ENCODE data around the gene NOSTRIN. TPM values are rescaled to one million over a fixed set of nuclear protein-coding genes. Genes with fewer than 3 reads are reported as not detected.

NOSTRIN gene
- total RNA-seq, 1 donor from 2014 or later = 14.7 TPM

DNA sequence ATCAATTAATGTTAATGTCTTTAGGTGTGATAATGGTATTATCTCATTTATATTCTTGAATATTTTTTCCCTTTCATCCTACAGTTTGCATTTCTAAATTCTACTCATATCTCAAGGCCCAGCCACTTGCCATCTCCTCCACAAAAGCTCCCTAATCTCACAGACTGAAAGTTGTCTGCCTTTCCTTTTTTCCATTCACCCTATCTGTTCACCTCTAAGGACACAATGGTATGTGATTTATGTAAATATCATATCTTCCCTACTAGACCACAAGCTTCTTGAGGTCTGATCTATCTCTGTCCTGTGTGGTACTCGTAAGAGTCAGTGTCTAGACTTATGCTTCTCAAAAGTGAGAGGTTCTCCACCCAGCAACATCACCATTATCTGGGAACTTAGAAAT lies 91.7 kb downstream of the NOSTRIN start:
- H3K27ac ChIP-seq (replicated peaks) = no peak overlapping the region
- no peak overlapping the region for H3K4me3 ChIP-seq

DNA sequence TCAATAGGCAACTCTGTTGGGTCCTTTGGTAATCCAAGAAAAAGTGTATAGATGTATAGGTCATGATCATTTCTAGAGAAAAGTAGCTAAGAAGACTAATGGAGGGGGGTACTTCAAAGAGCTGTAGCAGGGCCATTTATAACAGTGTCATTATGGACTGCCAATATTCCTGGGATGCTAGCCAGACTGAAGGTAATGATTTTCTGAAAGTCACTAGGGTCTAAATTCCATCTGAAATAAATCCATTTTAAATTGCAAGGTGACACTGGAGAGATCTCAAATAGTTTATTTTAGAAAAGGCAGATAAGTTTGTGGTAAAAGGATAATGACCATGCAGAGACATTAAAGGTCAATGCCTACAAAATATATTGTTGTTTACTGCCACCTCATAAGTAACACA lies 92.3 kb downstream of the NOSTRIN start:
- intact Hi-C loops (cut with micrococcal nuclease) = no loop called here
- no peaks in the 10 kb centered on the region for H3K27me3 ChIP-seq (ENCODE audit: low read depth)
- TF ChIP-seq, protein P1, sequence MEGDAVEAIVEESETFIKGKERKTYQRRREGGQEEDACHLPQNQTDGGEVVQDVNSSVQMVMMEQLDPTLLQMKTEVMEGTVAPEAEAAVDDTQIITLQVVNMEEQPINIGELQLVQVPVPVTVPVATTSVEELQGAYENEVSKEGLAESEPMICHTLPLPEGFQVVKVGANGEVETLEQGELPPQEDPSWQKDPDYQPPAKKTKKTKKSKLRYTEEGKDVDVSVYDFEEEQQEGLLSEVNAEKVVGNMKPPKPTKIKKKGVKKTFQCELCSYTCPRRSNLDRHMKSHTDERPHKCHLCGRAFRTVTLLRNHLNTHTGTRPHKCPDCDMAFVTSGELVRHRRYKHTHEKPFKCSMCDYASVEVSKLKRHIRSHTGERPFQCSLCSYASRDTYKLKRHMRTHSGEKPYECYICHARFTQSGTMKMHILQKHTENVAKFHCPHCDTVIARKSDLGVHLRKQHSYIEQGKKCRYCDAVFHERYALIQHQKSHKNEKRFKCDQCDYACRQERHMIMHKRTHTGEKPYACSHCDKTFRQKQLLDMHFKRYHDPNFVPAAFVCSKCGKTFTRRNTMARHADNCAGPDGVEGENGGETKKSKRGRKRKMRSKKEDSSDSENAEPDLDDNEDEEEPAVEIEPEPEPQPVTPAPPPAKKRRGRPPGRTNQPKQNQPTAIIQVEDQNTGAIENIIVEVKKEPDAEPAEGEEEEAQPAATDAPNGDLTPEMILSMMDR (IDR thresholded peaks at IDR 0.05; ENCODE audit: borderline replicate concordance) = no peak
- H3K4me1 ChIP-seq = peaks cover 11% of the 10 kb centered on the region
- no peaks in the 10 kb centered on the region for H3K9me3 ChIP-seq (replicated peaks)
- DNase-seq = no peak
- no peaks in the 10 kb centered on the region for H3K36me3 ChIP-seq
- no peak overlapping the region for H3K4me3 ChIP-seq
- H3K27ac ChIP-seq (replicated peaks) = no peak overlapping the region

More for the DNA sequence above, 91.7 kb downstream of the NOSTRIN start:
- H3K9me3 ChIP-seq (replicated peaks) = no peaks in the 10 kb centered on the region
- intact Hi-C loops (cut with micrococcal nuclease) = no loop called here
- H3K4me1 ChIP-seq = peaks cover 13% of the 10 kb centered on the region
- no peak for DNase-seq
- H3K36me3 ChIP-seq = no peaks in the 10 kb centered on the region
- TF ChIP-seq, protein P1 (IDR thresholded peaks at IDR 0.05; ENCODE audit: borderline replicate concordance) = no peak
- H3K27me3 ChIP-seq (ENCODE audit: low read depth) = no peaks in the 10 kb centered on the region

DNA sequence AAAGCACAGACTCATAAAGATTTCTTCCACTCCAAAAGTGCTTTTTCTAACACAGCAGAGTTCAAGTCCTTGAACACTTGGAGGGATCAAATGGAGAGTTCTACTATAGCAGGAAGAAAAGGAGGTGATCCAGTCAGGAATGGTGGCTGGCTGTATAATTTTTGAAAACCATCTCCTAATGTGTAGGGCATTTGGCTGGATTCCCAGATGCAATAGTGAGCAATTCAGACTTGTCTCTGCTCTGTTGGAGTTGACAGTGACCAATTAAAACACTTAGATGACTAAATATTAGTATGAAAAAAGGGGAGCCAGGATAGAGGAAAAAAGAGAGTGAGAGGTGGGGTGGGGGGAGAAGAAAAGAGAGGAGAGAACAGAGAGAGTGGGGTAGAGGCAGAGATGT lies 93.3 kb downstream of the NOSTRIN start:
- Histone ChIP-seq H3K9me3 (replicated peaks) (no peaks in the 10 kb centered on the region), H3K27me3 (ENCODE audit: low read depth) (no peaks in the 10 kb centered on the region), H3K4me3 (no peak overlapping the region), H3K27ac (replicated peaks) (no peak overlapping the region), H3K4me1 (peaks cover under 1% of the 10 kb centered on the region), H3K36me3 (no peaks in the 10 kb centered on the region)
- DNase-seq = no peak
- intact Hi-C loops (cut with micrococcal nuclease) = no loop called here
- TF ChIP-seq, protein P1 (IDR thresholded peaks at IDR 0.05; ENCODE audit: borderline replicate concordance) = no peak

DNA sequence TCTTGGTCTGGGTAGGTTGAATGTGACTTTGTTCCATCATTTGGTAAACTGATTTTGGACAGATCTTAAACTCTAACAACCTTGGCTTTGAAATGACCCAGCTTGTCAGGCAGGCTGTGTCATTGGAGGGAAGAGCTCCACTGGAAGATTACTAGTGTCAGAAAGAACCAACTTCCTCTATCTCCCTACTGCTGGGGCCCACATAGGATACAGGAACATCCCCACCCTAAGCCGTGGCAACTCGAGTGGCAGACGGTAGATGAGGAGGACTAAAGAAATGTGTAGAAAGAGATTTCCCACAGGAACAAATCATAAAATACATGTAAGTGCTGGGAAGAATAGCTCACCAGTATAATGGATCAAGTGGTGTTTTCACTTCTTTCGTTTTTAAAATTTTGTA lies 94.3 kb downstream of the NOSTRIN start:
- H3K9me3 ChIP-seq (replicated peaks) = no peaks in the 10 kb centered on the region
- no peaks in the 10 kb centered on the region for H3K4me1 ChIP-seq
- no peak overlapping the region for H3K27ac ChIP-seq (replicated peaks)
- TF ChIP-seq, protein P1 (IDR thresholded peaks at IDR 0.05; ENCODE audit: borderline replicate concordance) = no peak
- H3K27me3 ChIP-seq (ENCODE audit: low read depth) = peaks cover 4% of the 10 kb centered on the region
- DNase-seq = no peak
- no peak overlapping the region for H3K4me3 ChIP-seq
- intact Hi-C loops (cut with micrococcal nuclease) = no loop called here
- H3K36me3 ChIP-seq = no peaks in the 10 kb centered on the region

DNA sequence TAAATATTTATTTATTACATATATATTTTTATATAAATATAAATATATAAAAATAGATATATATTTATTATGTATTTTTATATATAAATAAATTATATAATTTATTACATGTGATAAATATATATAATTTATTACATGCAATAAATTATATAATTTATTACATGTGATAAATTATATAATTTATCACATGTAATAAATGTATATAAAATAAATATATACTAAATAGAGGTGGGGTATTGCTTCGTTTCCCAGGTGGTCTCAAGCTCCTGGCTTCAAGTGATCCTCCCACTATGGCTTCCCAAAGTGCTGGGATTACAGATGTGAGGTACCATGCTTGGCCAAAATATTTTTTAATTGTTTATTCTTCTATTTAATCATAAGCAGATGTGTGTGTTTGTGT lies 95.0 kb downstream of the NOSTRIN start:
- Histone ChIP-seq H3K27me3 (ENCODE audit: low read depth) (peaks cover 4% of the 10 kb centered on the region), H3K27ac (replicated peaks) (no peak overlapping the region), H3K9me3 (replicated peaks) (no peaks in the 10 kb centered on the region), H3K4me3 (no peak overlapping the region), H3K36me3 (no peaks in the 10 kb centered on the region), H3K4me1 (no peaks in the 10 kb centered on the region)
- intact Hi-C loops (cut with micrococcal nuclease) = no loop called here
- TF ChIP-seq, protein P1 (IDR thresholded peaks at IDR 0.05; ENCODE audit: borderline replicate concordance) = no peak
- no peak for DNase-seq

DNA sequence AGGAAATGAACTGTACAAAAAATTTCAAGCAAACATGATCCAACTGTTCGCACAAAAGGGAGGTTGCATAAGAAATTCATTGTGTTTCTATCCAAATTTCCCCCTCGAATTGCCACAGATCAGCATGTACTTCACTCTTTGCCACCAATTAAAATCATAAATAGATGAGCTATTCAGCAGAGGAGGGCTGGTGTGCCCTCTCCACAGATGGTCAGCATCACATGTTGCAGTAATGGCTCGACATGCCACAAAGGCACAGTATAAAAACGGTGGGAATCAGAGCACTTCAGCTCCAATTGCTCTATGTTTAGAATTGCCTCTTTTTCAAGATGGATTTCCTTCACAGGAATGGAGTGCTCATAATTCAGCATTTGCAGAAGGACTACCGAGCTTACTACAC lies 98.6 kb downstream of the NOSTRIN start, which contains the start of gene G6PC2:
Gene G6PC2 (plus strand): TSS at position 289 of the 400 bp plus-strand sequence. CDS start 41 bp downstream, at position 330.
- Histone ChIP-seq H3K27ac (replicated peaks) (no peak within 1 kb of the TSS), H3K27me3 (ENCODE audit: low read depth) (peaks cover 8% of the 10 kb centered on the region), H3K36me3 (no peaks in the 10 kb centered on the region), H3K4me3 (no peak within 1 kb of the TSS), H3K9me3 (replicated peaks) (no peaks in the 10 kb centered on the region), H3K4me1 (no peaks in the 10 kb centered on the region)
- TF ChIP-seq, protein P1 (IDR thresholded peaks at IDR 0.05; ENCODE audit: borderline replicate concordance) = no peak
- intact Hi-C loops (cut with micrococcal nuclease) = no loop called here
- no peak for DNase-seq
